Measurements from ENCODE around the gene KISS1. TPM values are rescaled to one million over a fixed set of nuclear protein-coding genes. Genes with fewer than 3 reads are reported as not detected.

KISS1 gene
- total and polyA plus RNA-seq, 3 donors from 2014 or later = 1.8 to 3.7 (median 3.5) TPM

DNA sequence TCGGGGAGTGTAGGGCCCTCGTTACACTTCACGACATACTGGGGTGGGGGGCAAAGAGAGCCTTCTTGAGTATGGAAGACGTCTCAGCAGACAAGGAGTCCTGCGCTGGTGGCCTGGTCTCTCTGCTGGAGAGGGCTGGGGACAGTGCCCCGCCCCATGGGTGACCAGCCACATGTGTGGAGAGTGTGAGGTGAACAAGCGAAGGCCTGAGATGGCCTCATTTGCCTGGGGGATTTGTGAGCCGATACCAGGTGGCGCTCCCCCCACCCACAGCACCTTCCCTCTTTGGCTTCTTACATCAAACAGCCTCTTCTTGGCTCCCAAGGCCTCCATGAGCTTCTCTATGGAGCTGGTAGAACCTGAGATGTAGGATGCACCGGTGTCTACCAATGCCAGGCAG is 40.4 kb downstream of the KISS1 start:
- Histone ChIP-seq H3K4me3 (no peak overlapping the region), H3K4me1 (peaks cover 6% of the 10 kb centered on the region), H3K9me3 (no peaks in the 10 kb centered on the region), H3K27me3 (no peaks in the 10 kb centered on the region), H3K27ac (no peak overlapping the region), H3K36me3 (ENCODE audit: low read depth, missing control alignments) (no peaks in the 10 kb centered on the region)
- 90 to 93% methylated on average over 9 to 10 of the region's 10 CpGs for WGBS, 2 donors
- intact Hi-C loops (cut with DNase I; ENCODE audit: low total_unique reads) = no loop called here
- no peak for DNase-seq
- no peak for TF ChIP-seq POLR2A (IDR thresholded peaks at IDR 0.05)
- TF ChIP-seq, protein P1, sequence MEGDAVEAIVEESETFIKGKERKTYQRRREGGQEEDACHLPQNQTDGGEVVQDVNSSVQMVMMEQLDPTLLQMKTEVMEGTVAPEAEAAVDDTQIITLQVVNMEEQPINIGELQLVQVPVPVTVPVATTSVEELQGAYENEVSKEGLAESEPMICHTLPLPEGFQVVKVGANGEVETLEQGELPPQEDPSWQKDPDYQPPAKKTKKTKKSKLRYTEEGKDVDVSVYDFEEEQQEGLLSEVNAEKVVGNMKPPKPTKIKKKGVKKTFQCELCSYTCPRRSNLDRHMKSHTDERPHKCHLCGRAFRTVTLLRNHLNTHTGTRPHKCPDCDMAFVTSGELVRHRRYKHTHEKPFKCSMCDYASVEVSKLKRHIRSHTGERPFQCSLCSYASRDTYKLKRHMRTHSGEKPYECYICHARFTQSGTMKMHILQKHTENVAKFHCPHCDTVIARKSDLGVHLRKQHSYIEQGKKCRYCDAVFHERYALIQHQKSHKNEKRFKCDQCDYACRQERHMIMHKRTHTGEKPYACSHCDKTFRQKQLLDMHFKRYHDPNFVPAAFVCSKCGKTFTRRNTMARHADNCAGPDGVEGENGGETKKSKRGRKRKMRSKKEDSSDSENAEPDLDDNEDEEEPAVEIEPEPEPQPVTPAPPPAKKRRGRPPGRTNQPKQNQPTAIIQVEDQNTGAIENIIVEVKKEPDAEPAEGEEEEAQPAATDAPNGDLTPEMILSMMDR (IDR thresholded peaks at IDR 0.05) = no peak

DNA sequence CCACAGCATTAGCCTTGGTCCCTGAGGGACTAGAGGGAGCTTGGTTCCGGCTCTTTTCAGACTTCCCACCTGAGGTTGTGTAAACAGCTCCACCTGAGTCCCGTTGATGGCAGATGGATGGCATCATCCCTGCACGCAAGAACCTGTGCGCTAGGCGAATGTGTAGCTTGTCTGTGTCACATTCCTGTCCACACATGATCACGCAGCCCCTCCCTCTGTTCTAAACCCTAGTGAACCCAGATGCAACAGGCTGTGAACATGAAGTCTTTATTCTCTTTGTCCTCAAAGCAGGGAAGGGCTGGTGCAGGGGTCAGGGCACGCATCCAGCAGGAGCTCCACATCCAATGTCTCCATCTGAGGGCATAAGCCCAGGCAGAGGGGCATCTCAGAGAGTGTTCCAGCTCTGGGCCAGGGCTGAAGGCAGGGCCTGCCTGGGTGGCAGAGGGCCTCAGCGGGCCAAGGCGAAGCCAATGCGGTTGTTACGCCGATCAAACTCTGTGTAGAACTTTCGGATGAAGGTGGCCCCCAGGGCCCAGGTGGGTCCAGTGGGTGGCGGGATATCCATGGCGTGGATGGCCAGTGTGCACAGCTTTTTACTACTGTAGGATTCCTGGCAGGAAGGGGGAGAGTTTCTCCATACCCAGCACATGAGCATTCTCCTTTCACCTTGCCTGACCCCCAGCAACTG is 41.6 kb downstream of the KISS1 start:
- no peak for TF ChIP-seq POLR2A (IDR thresholded peaks at IDR 0.05)
- TF ChIP-seq, protein P1 (IDR thresholded peaks at IDR 0.05) = no peak
- Histone ChIP-seq H3K9me3 (no peaks in the 10 kb centered on the region), H3K27me3 (no peaks in the 10 kb centered on the region), H3K27ac (no peak overlapping the region), H3K4me3 (no peak overlapping the region), H3K4me1 (peaks cover 17% of the 10 kb centered on the region), H3K36me3 (ENCODE audit: low read depth, missing control alignments) (no peaks in the 10 kb centered on the region)
- 94 to 97% methylated on average over 14 to 15 of the region's 15 CpGs for WGBS, 2 donors
- intact Hi-C loops (cut with DNase I; ENCODE audit: low total_unique reads) = no loop called here
- DNase-seq = no peak

DNA sequence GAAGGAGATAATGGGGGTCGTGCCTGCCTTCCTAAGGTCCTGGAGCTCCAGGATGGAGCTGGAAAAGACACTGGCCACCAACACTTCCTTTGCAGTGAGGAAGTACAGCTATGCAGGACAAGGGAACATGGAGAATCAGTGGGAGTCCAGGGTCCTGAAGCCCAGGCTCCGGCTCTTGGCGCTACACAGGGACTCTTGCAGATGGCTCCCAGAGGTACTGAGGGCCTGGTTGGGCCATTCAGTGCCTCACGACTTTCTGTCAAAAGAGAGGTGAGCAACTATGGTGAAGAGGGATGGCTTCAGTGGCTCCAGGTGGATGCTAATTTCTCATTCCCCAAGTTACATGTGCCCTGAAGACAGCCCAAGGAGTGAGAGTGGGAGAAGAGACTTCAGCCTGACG is 42.6 kb downstream of the KISS1 start:
- intact Hi-C loops (cut with DNase I; ENCODE audit: low total_unique reads) = no loop called here
- Histone ChIP-seq H3K36me3 (ENCODE audit: low read depth, missing control alignments) (no peaks in the 10 kb centered on the region), H3K4me1 (peaks cover 27% of the 10 kb centered on the region), H3K9me3 (no peaks in the 10 kb centered on the region), H3K27ac (no peak overlapping the region), H3K4me3 (no peak overlapping the region), H3K27me3 (no peaks in the 10 kb centered on the region)
- 93 to 95% methylated on average over 5 of the region's 5 CpGs for WGBS, 2 donors
- no peak for DNase-seq
- TF ChIP-seq, protein P1 (IDR thresholded peaks at IDR 0.05) = no peak
- TF ChIP-seq POLR2A (IDR thresholded peaks at IDR 0.05) = no peak

DNA sequence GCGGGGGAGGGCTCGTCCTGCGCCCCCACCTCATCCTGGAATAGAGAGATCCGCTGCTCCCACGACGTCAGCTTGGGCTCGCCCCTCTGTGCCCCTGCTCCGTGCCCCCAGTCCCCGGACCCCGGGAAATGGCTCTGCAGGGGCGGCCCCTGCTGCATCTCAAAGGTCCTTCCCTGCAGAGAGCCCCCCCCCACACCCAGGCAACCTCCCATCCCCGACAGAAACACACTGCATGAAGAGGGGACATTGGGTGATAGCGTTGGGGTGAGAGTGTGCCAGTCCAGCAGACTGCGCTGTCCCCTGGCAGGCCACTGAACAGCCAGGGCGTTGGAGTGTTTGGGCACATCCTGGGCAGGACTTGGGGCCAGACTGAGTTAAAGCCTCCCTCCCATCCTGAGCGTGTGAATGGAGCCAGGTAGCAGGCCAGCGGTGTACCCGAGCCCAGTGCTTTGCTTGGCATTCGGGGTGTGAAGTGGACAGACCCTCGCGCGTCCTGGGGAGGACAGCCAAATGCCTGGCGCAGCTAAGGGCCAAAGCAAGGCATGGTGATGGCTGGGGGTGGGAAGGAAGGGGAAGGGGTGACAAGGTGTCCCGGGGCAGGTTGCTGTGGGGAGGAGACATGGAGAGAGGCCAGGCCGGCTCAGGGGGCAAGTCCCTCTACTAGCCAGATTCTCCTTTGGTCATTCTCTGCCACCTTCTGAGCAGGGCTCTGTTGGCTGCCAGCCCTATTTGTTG is 43.8 kb downstream of the KISS1 start:
- 20 to 47% methylated on average over 10 to 24 of the region's 25 CpGs for WGBS, 2 donors
- intact Hi-C loops (cut with DNase I; ENCODE audit: low total_unique reads) = no loop called here
- H3K27ac ChIP-seq = peak overlapping the region; percentile 80 to 93
- no peak for TF ChIP-seq POLR2A (IDR thresholded peaks at IDR 0.05)
- TF ChIP-seq, protein P1 (IDR thresholded peaks at IDR 0.05) = no peak
- H3K36me3 ChIP-seq (ENCODE audit: low read depth, missing control alignments) = no peaks in the 10 kb centered on the region
- DNase-seq = peak; percentile 49
- no peaks in the 10 kb centered on the region for H3K9me3 ChIP-seq
- H3K4me3 ChIP-seq = peak overlapping the region; percentile 69 to 92
- H3K4me1 ChIP-seq = peaks cover 37% of the 10 kb centered on the region
- no peaks in the 10 kb centered on the region for H3K27me3 ChIP-seq
